ENCODE data around the gene RELN.

The RELN gene

GRCh38 chr7:103777440-103777839 lies 212.0 kb downstream of the RELN start:
- no peak for DNase-seq

GRCh38 chr7:103773726-103774125 lies 215.7 kb downstream of the RELN start:
- no peak for DNase-seq

- no peak for DNase-seq
Measured at GRCh38 chr7:103772171-103772773, 217.2 kb downstream of the RELN start.

GRCh38 chr7:103771294-103771693 lies 218.2 kb downstream of the RELN start:
- DNase-seq, result no peak

- no peak for DNase-seq
Measured at GRCh38 chr7:103766660-103767059, 222.8 kb downstream of the RELN start.

- no peak for DNase-seq
Measured at GRCh38 chr7:103765901-103766300, 223.6 kb downstream of the RELN start.

- no peak for DNase-seq
Measured at GRCh38 chr7:103764901-103765300, 224.6 kb downstream of the RELN start.

GRCh38 chr7:103762877-103763276 lies 226.6 kb downstream of the RELN start:
- DNase-seq, result no peak

- DNase-seq, result no peak
Measured at GRCh38 chr7:103762065-103762760, 227.2 kb downstream of the RELN start.

- no peak for DNase-seq
Measured at GRCh38 chr7:103752995-103753394, 236.5 kb downstream of the RELN start.

GRCh38 chr7:103751311-103751880 lies 238.1 kb downstream of the RELN start:
- DNase-seq, result no peak

GRCh38 chr7:103748680-103749079 lies 240.8 kb downstream of the RELN start:
- DNase-seq, result no peak

GRCh38 chr7:103735377-103735776 lies 254.1 kb downstream of the RELN start:
- DNase-seq, result no peak

- no peak for DNase-seq
Measured at GRCh38 chr7:103731169-103731568, 258.3 kb downstream of the RELN start.

GRCh38 chr7:103729026-103729425 lies 260.4 kb downstream of the RELN start:
- no peak for DNase-seq

- DNase-seq, result no peak
Measured at GRCh38 chr7:103727982-103728610, 261.4 kb downstream of the RELN start.

GRCh38 chr7:103719070-103719469 lies 270.4 kb downstream of the RELN start:
- no peak for DNase-seq

- no peak for DNase-seq
Measured at GRCh38 chr7:103718482-103719061, 270.9 kb downstream of the RELN start.

GRCh38 chr7:103717574-103717973 lies 271.9 kb downstream of the RELN start:
- no peak for DNase-seq

GRCh38 chr7:103715376-103716120 lies 273.9 kb downstream of the RELN start:
- DNase-seq, result no peak

GRCh38 chr7:103714376-103714927 lies 275.0 kb downstream of the RELN start:
- DNase-seq, result no peak

- no peak for DNase-seq
Measured at GRCh38 chr7:103712991-103713778, 276.3 kb downstream of the RELN start.
